HTR-8/SVneo (cell line): ENCODE data around the gene ZNF214.
"Not testable (repeated sequence)": the region's sequence is repeated elsewhere in the genome, so short reads cannot be mapped to it uniquely, and the experiment has no call there.

ENCODE experiments used
- DNase-seq: peaks from one replicate; pipeline ENCODE4 v3.0.0; 2011; ENCODE audit warnings: low spot score, mixed read lengths; ENCODE audit not compliant: insufficient read length
- FAIRE-seq: peaks from 2 replicates; lab custom pipeline; 2011; peaks lifted over from hg19 to GRCh38; lab: Jason Lieb, UNC

The ZNF214 gene

DNA sequence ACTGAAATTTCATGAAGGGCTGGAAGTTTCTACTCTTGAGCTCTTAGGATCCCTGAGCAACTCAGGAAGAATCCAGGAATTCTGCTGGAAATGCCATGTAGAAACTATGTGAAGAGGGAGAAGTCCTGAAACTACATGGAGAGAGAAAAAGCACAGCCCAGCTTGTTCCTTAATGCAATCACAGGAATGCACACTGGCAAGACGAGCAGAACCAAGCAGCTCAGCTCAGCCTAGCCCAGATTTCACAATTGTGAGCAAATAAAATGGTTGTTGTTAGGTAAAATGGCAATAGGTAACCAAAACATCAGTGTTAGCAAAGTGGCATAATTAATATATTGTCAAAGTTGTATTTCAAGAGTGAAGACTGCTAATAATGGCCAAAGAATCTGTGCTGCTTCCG, 28.1 kb downstream of the ZNF214 start:
- DNase-seq (no peak), FAIRE-seq (no peak)

DNA sequence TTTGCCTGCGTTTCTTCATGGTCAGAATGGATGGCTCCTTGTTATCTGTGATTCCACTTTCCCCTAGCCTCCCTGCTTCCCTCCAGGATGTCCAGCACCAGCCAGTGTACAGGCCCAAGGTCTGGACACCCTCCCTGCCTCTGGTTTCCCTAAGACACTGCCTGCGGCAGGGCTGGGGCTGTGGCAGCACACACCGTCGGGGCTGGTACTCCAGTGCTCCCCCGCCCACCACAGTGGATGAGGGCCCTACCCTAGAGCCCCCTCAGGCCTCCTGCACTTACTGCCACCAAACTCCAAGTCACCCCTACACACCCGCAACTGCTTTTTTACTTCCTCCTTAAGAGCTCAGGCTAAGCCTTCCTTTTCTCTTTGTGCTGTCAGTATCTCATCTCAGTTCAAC, 28.9 kb downstream of the ZNF214 start:
- no peak for FAIRE-seq
- no peak for DNase-seq

DNA sequence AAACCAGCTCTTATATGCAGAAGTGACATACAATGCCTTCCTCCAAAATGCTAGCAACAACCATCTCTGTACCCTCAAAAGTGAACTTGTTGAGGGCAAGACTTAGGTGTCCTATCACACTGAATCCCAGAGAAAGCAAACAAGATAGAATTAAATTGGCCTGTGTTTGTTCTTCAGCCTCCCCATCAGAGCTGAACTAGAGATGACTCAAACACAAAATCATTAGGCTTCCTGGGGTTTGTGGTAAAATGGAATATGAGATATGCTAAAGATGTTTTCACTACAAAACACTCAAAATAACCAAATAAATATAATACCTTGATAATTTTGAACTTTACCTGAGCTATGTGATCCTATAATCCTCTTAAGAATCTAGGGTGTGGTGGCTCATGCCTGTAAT, 31.6 kb downstream of the ZNF214 start:
- DNase-seq (no peak), FAIRE-seq (no peak)

DNA sequence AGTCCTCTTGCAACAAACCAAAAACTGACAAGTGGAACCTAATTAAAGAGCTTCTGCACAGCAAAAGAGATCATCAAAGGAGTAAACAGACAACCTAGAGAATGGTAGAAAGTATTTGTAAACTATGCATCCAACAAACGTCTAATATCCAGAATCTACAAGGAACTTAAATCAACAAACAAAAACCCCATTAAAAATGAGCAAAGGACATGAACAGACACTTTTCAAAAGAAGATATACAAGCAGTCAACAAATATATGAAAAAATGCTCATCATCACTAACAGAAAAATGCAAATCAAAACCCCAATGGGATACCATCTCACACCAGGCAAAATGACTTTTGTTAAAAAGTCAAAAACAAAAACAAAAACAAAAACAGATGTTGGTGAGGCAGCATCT, 33.7 kb downstream of the ZNF214 start:
- FAIRE-seq (no peak), DNase-seq (no peak)

DNA sequence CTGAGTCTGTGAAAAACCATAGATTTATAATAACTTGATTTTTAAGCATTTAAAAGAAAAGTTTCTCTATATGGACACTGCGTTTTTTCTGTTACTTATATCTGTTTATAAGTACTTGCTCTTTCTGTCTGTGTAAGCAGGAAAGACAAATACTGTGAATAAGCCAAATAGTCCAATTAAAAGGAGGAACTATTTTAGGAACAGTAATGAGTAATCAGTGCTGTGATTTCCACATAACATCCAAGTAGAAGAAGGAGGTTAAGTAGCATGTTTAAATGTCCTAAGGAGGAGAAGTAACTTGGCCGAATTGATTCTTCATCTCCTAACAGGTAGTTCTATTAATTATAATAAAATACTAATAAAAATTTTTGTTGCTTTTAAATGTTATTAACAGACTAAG, 40.8 kb downstream of the ZNF214 start:
- no peak for DNase-seq
- FAIRE-seq: no peak

DNA sequence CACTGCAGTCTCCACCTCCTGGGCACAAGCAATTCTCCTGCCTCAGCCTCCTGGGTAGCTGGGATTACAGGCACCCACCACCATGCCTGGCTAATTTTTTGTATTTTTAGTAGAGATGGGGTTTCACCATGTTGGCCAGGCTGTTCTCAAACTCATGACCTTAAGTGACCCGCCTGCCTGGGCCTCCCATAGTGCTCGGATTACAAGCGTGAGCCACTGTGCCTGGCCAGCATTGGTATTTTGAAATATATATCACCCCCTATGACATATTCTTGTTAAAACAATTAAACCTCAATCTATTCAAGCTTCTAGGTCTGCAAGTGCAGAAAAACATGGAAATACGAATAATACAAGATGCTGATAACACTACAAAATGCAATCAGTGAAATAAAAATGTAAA, 50.3 kb downstream of the ZNF214 start:
- DNase-seq, FAIRE-seq: not testable (repeated sequence)

DNA sequence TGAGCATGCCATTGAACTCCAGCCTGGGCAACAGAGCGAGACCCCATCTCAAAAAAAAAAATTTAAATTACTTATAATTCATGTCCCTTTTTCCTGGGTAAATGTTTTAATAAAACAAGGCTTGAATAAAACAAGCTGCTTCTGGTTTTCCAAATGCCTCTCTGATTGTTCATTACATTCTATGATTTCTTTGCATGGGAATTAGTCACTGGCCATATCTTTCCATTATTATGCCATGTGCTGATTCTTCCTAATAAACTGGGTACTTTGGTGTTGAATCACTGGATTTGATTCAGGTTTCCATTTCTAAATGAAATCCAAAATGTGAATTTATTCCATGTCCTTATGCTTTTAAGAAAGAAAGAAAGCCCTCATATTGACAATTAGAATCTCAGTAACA, 51.3 kb downstream of the ZNF214 start:
- FAIRE-seq (no peak), DNase-seq (no peak)

DNA sequence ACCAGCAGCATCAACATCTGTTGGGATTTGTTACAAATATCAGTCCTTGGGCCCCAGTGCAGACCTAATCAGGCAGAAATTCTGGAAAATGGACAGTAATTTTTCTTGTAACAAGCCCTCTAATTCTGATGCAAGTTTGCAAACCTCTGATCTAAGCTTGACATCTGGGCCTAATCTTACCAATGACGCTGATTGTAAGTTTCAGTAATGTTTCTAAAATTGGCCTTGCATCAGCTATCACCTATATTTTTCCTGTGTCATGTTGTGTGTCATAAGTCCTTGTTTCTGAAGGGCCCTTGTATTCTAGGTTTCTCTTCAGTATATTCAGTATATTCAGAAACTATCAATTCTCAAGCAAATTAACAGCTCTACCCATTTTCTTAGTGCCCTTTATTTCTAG, 57.5 kb downstream of the ZNF214 start:
- no peak for DNase-seq
- FAIRE-seq: no peak

DNA sequence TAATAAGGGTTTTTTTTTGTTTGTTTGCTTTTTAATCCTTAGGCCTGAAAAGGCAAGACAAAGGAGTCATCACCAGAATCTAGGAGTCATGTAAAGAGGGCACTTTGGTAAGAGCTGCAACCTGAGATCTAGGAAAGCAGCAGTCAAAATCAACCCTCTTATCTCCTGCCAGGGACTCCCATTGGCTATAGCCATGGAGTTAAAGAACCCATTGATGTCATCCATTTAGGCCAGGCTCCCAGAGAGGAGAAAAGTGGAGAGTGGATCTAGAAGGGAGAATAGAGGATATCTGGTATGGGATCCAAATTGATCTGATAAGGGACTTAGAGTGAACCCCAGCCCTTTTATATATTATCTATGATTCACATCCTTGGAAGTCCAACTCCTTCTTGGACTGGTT, 58.0 kb downstream of the ZNF214 start:
- FAIRE-seq: no peak
- no peak for DNase-seq

DNA sequence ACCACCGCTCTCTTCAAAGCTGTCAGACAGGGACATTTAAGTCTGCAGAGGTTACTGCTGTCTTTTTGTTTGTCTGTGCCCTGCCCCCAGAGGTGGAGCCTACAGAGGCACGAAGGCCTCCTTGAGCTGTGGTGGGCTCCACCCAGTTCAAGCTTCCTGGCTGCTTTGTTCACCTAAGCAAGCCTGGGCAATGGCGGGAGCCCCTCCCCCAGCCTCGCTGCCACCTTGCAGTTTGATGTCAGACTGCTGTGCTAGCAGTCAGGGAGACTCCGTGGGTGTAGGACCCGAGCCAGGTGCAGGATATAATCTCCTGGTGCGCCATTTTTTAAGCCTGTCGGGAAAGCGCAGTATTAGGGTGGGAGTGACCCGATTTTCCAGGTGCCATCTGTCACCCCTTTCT, 65.9 kb downstream of the ZNF214 start:
- not testable (repeated sequence) for DNase-seq, FAIRE-seq
